ENCODE results near the gene PTPRE. TPM values are rescaled to one million over a fixed set of nuclear protein-coding genes. Genes with fewer than 3 reads are reported as not detected.

Gene PTPRE
- total RNA-seq, 4 donors from 2014 or later, result 17.4 to 23.0 (median 20.1) TPM

GRCh38 chr10:128040096-128040495 lies 133.2 kb downstream of the PTPRE start:
- DNase-seq (ENCODE audit: low spot score in 2 of 2), result no peak
- intact Hi-C loops (cut with DNase I; ENCODE audit: low total_unique reads), result no loop called here
- WGBS, 2 donors, result 86 to 91% methylated on average over 7 to 8 of the region's 8 CpGs
- H3K4me3 ChIP-seq (ENCODE audit: low read depth, poor library complexity, severe bottlenecking), result no peak overlapping the region
- TF ChIP-seq, protein P1, sequence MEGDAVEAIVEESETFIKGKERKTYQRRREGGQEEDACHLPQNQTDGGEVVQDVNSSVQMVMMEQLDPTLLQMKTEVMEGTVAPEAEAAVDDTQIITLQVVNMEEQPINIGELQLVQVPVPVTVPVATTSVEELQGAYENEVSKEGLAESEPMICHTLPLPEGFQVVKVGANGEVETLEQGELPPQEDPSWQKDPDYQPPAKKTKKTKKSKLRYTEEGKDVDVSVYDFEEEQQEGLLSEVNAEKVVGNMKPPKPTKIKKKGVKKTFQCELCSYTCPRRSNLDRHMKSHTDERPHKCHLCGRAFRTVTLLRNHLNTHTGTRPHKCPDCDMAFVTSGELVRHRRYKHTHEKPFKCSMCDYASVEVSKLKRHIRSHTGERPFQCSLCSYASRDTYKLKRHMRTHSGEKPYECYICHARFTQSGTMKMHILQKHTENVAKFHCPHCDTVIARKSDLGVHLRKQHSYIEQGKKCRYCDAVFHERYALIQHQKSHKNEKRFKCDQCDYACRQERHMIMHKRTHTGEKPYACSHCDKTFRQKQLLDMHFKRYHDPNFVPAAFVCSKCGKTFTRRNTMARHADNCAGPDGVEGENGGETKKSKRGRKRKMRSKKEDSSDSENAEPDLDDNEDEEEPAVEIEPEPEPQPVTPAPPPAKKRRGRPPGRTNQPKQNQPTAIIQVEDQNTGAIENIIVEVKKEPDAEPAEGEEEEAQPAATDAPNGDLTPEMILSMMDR (IDR thresholded peaks at IDR 0.05), result no peak
- TF ChIP-seq POLR2A (IDR thresholded peaks at IDR 0.05), result no peak

DNA sequence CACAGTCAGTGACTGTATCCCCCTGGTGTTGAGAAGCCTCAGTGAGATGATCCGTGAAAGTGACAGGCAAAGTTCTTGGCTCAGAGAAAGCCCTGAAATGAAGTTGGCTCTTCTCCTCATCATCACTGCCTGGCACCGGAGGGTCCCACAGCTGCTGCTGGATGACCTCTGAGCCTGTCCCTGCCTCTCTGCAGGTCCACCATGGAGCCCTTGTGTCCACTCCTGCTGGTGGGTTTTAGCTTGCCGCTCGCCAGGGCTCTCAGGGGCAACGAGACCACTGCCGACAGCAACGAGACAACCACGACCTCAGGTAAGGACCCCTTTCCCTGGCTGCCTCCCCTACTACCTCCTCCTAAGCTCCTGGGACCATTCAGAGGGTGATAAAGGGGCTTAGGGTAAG lies 133.8 kb downstream of the PTPRE start:
- DNase-seq (ENCODE audit: low spot score in 2 of 2), result no peak
- intact Hi-C loops (cut with DNase I; ENCODE audit: low total_unique reads), result no loop called here
- TF ChIP-seq POLR2A (IDR thresholded peaks at IDR 0.05), result no peak
- TF ChIP-seq, protein P1 (IDR thresholded peaks at IDR 0.05), result no peak
- WGBS, 2 donors, result 89 to 90% methylated on average over 8 of the region's 8 CpGs
- no peak overlapping the region for H3K4me3 ChIP-seq (ENCODE audit: low read depth, poor library complexity, severe bottlenecking)

GRCh38 chr10:128042131-128042610 lies 135.3 kb downstream of the PTPRE start:
- no peak for DNase-seq (ENCODE audit: low spot score in 2 of 2)
- intact Hi-C loops (cut with DNase I; ENCODE audit: low total_unique reads), result no loop called here
- no peak for TF ChIP-seq POLR2A (IDR thresholded peaks at IDR 0.05)
- TF ChIP-seq, protein P1 (IDR thresholded peaks at IDR 0.05), result no peak
- WGBS, 2 donors, result 86 to 87% methylated on average over 17 of the region's 17 CpGs
- no peak overlapping the region for H3K4me3 ChIP-seq (ENCODE audit: low read depth, poor library complexity, severe bottlenecking)

DNA sequence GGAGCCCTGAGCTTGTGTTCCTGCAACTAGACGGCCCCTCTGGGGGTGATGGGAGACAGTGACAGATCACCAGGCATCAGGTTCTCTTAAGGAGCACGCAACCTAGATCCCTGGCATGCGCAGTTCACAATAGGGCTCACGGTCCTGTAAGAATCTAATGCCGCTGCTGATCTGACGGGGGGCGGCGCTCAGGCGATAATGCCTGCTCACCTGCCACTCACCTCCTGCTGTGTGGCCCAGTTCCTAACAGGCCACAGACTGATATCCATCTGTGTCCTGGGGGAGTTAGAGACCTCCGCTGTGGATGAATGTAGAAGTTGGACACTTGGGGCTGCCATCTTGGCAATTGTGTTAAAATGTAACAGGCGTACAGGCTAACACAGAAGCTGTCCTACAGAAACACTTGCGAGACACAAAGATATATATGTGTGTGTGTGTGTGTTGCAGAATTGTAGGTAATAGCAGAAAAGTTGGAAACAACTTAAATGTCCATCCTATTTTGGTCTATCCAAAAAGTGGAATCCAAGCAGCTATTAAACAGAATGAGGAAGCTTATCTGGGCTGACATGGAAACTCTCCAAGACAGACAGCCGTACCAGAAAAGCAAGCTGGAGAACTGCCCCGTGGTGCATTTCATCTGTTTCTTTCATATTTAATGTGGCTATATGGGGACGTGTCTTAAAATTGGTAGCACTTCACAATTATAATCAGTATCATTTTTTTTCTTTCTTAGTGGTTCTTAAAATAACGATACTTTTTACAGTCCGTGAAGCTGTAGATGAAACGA lies 136.5 kb downstream of the PTPRE start:
- 78 to 80% methylated on average over 18 of the region's 18 CpGs for WGBS, 2 donors
- TF ChIP-seq, protein P1 (IDR thresholded peaks at IDR 0.05), result no peak
- TF ChIP-seq POLR2A (IDR thresholded peaks at IDR 0.05), result no peak
- no peak overlapping the region for H3K4me3 ChIP-seq (ENCODE audit: low read depth, poor library complexity, severe bottlenecking)
- DNase-seq (ENCODE audit: low spot score in 2 of 2), result no peak
- intact Hi-C loops (cut with DNase I; ENCODE audit: low total_unique reads), result no loop called here

- intact Hi-C loops (cut with DNase I; ENCODE audit: low total_unique reads), result no loop called here
- H3K4me3 ChIP-seq (ENCODE audit: low read depth, poor library complexity, severe bottlenecking), result no peak overlapping the region
- WGBS, 2 donors, result 89 to 95% methylated on average over 3 of the region's 3 CpGs
- TF ChIP-seq, protein P1 (IDR thresholded peaks at IDR 0.05), result no peak
- no peak for TF ChIP-seq POLR2A (IDR thresholded peaks at IDR 0.05)
- DNase-seq (ENCODE audit: low spot score in 2 of 2), result no peak
These were observed 137.3 kb downstream of the PTPRE start for GRCh38 chr10:128044186-128044585.

Measured in lower leg skin (tissue), 4 donors.